ENCODE results near the gene NCAM2. TPM values are rescaled to one million over a fixed set of nuclear protein-coding genes. Genes with fewer than 3 reads are reported as not detected.

The NCAM2 gene
- total RNA-seq, 4 donors from 2014 or later, result 4.2 to 7.5 (median 4.9) TPM

DNA sequence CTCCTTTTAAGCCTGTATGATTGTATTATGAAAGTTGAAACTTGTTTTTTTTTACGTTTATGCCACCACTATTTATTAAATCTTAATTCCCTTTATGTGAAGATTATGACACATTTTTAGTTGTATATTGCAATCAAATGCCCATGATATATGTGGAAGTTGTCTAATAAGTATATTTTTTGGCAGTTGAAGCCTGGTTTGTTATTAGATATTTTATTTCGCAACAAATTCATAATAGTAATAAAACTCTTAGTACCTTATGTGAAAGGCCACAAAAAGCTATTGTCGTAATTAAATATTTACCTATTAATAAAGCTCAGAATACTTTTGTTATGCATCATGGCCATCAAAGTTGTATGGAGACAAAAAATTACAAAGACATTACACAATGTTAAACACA, 386.8 kb downstream of the NCAM2 start:
- WGBS, result 90% methylated on average over 3 of the region's 3 CpGs
- no peak for DNase-seq (ENCODE audit: extremely low spot score)
- intact Hi-C loops (cut with DNase I), result no loop called here
- H3K36me3 ChIP-seq, result no peaks in the 10 kb centered on the region
- H3K4me3 ChIP-seq, result no peak overlapping the region
- no peaks in the 10 kb centered on the region for H3K27me3 ChIP-seq
- no peak overlapping the region for H3K27ac ChIP-seq (replicated peaks in 1 of 4)
- no peaks in the 10 kb centered on the region for H3K9me3 ChIP-seq
- H3K4me1 ChIP-seq, result no peaks in the 10 kb centered on the region
- TF ChIP-seq, protein P1, sequence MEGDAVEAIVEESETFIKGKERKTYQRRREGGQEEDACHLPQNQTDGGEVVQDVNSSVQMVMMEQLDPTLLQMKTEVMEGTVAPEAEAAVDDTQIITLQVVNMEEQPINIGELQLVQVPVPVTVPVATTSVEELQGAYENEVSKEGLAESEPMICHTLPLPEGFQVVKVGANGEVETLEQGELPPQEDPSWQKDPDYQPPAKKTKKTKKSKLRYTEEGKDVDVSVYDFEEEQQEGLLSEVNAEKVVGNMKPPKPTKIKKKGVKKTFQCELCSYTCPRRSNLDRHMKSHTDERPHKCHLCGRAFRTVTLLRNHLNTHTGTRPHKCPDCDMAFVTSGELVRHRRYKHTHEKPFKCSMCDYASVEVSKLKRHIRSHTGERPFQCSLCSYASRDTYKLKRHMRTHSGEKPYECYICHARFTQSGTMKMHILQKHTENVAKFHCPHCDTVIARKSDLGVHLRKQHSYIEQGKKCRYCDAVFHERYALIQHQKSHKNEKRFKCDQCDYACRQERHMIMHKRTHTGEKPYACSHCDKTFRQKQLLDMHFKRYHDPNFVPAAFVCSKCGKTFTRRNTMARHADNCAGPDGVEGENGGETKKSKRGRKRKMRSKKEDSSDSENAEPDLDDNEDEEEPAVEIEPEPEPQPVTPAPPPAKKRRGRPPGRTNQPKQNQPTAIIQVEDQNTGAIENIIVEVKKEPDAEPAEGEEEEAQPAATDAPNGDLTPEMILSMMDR (IDR thresholded peaks at IDR 0.05), result no peak
- TF ChIP-seq EP300 (IDR thresholded peaks at IDR 0.05), result no peak
- no peak for TF ChIP-seq POLR2AphosphoS5 (IDR thresholded peaks at IDR 0.05)
- TF ChIP-seq POLR2A (IDR thresholded peaks at IDR 0.05; ENCODE audit: low read depth), result no peak

DNA sequence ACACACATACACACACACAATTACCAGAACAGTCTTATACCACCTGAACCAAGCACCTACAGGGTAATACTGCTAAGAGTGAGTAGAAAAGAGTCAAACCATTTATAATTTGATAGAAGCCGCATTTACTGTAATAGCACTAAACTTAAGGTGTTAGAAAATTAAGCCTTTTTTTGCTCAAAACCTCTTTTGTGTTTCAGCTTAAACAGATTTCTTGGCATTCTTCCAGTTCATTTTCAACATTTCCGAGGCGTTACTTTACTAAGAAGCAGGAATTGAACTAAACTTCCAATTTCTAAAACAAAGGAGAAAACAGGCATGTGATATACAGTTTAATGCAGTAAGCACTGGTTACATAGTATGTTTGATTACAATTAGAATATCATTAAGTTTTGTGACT, 387.2 kb downstream of the NCAM2 start:
- Histone ChIP-seq H3K27me3 (no peaks in the 10 kb centered on the region), H3K4me1 (no peaks in the 10 kb centered on the region), H3K4me3 (no peak overlapping the region), H3K36me3 (no peaks in the 10 kb centered on the region), H3K9me3 (no peaks in the 10 kb centered on the region), H3K27ac (replicated peaks in 1 of 4) (no peak overlapping the region)
- TF ChIP-seq POLR2AphosphoS5 (IDR thresholded peaks at IDR 0.05) (no peak), EP300 (IDR thresholded peaks at IDR 0.05) (no peak), POLR2A (IDR thresholded peaks at IDR 0.05; ENCODE audit: low read depth) (no peak)
- TF ChIP-seq, protein P1 (IDR thresholded peaks at IDR 0.05), result no peak
- DNase-seq (ENCODE audit: extremely low spot score), result no peak
- 55% methylated on average over 3 of the region's 3 CpGs for WGBS
- intact Hi-C loops (cut with DNase I), result no loop called here

DNA sequence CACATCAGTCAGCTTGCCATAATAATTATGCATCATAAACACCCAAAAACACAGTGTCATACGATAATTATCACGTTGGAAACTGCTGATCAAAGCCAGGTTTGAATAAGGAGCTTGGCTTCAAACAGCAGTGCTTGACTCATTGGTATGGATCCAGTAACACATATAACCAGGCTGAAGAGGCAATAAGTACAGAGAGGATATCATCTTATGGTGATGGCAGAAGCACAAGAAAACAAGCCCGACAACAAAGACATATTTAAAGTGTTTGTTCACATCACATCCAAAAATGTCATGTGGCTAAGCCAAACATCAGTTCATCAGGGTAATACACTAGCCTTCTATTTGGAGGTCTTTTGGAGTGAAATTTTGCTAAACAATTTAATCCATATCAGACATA, 389.7 kb downstream of the NCAM2 start:
- Histone ChIP-seq H3K4me3 (no peak overlapping the region), H3K9me3 (no peaks in the 10 kb centered on the region), H3K27ac (replicated peaks in 1 of 4) (no peak overlapping the region), H3K27me3 (no peaks in the 10 kb centered on the region), H3K36me3 (no peaks in the 10 kb centered on the region), H3K4me1 (no peaks in the 10 kb centered on the region)
- no peak for DNase-seq (ENCODE audit: extremely low spot score)
- WGBS, result 73% methylated on average over 3 of the region's 3 CpGs
- TF ChIP-seq EP300 (IDR thresholded peaks at IDR 0.05) (no peak), POLR2A (IDR thresholded peaks at IDR 0.05; ENCODE audit: low read depth) (no peak), POLR2AphosphoS5 (IDR thresholded peaks at IDR 0.05) (no peak)
- TF ChIP-seq, protein P1 (IDR thresholded peaks at IDR 0.05), result no peak
- intact Hi-C loops (cut with DNase I), result no loop called here

DNA sequence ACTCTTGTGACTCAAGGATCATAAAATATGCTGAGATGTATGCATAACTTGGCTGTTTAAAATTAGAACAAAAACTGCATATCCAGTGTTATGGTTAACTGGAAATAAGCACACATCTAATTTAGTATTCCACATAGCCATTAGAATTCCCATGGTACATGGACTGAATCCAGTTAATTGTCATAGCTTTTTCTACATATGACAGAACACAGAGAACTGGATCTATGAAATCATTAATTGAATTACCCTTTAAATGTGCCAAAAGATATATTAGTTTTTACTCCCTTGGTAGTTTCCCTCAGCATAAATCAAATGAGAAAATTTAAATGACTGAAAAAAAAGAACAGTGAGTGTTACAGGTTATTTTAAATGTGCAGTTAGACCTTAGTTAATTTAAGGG, 395.9 kb downstream of the NCAM2 start:
- Histone ChIP-seq H3K27ac (replicated peaks in 1 of 4) (no peak overlapping the region), H3K9me3 (peaks cover 0 to 8% (median 3%) of the 10 kb centered on the region in 4 donors), H3K4me3 (no peak overlapping the region), H3K4me1 (no peaks in the 10 kb centered on the region), H3K27me3 (no peaks in the 10 kb centered on the region), H3K36me3 (no peaks in the 10 kb centered on the region)
- DNase-seq (ENCODE audit: extremely low spot score), result no peak
- TF ChIP-seq, protein P1 (IDR thresholded peaks at IDR 0.05), result no peak
- no peak for TF ChIP-seq POLR2A (IDR thresholded peaks at IDR 0.05; ENCODE audit: low read depth)
- no peak for TF ChIP-seq EP300 (IDR thresholded peaks at IDR 0.05)
- no peak for TF ChIP-seq POLR2AphosphoS5 (IDR thresholded peaks at IDR 0.05)
- intact Hi-C loops (cut with DNase I), result no loop called here

DNA sequence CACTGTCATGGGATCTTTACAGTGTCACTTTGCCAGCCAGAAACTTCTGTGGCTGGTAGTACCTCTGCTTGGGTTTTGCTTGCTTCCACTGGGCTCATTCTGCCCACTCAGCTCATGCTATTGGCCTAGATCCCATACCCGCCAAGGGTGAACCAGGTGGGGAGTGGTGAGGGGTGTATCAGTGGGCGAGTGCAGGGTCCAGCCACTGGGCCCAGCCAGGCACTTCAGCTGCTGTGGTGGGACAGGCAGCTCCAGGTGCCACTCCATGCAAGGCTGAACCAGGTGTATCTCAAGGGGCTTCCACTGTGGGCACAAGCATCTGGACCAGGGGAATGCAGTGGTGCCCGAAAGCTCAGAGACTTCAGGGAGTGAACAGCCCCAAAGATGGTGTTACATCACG, 398.2 kb downstream of the NCAM2 start:
- Histone ChIP-seq H3K9me3 (peaks cover 0 to 12% (median 3%) of the 10 kb centered on the region in 4 donors), H3K4me1 (no peaks in the 10 kb centered on the region), H3K36me3 (no peaks in the 10 kb centered on the region), H3K27me3 (no peaks in the 10 kb centered on the region), H3K4me3 (no peak overlapping the region), H3K27ac (replicated peaks in 1 of 4) (no peak overlapping the region)
- DNase-seq (ENCODE audit: extremely low spot score), result no peak
- intact Hi-C loops (cut with DNase I), result no loop called here
- TF ChIP-seq POLR2A (IDR thresholded peaks at IDR 0.05; ENCODE audit: low read depth), result no peak
- no peak for TF ChIP-seq POLR2AphosphoS5 (IDR thresholded peaks at IDR 0.05)
- TF ChIP-seq, protein P1 (IDR thresholded peaks at IDR 0.05), result no peak
- no peak for TF ChIP-seq EP300 (IDR thresholded peaks at IDR 0.05)
- 89% methylated on average over 4 of the region's 4 CpGs for WGBS

Measured in esophagus muscularis mucosa (tissue), 4 donors.